Raji (cell line): ENCODE results near the gene WRNIP1.

Source experiments
- POLR2A ChIP-seq: IDR thresholded peaks from 2 replicates; pipeline ENCODE4 v1.6.1; 2011; ENCODE audit warnings: low read depth, low read length, control low read depth; ENCODE audit not compliant: insufficient read depth

The WRNIP1 gene

GRCh38 chr6:2733736-2734480 lies 31.3 kb upstream of the WRNIP1 start:
- TF ChIP-seq POLR2A, result no peak

GRCh38 chr6:2734488-2735166 lies 30.6 kb upstream of the WRNIP1 start:
- no peak for TF ChIP-seq POLR2A

GRCh38 chr6:2737885-2738284 lies 27.3 kb upstream of the WRNIP1 start:
- no peak for TF ChIP-seq POLR2A

- no peak for TF ChIP-seq POLR2A
Measured at GRCh38 chr6:2738373-2738979, 26.7 kb upstream of the WRNIP1 start.

GRCh38 chr6:2739335-2739734 lies 25.9 kb upstream of the WRNIP1 start:
- no peak for TF ChIP-seq POLR2A

- no peak for TF ChIP-seq POLR2A
Measured at GRCh38 chr6:2740581-2740980, 24.6 kb upstream of the WRNIP1 start.

GRCh38 chr6:2741756-2742155 lies 23.4 kb upstream of the WRNIP1 start:
- TF ChIP-seq POLR2A, result no peak

GRCh38 chr6:2743280-2744208 lies 21.6 kb upstream of the WRNIP1 start:
- TF ChIP-seq POLR2A, result no peak

GRCh38 chr6:2744209-2744771 lies 20.9 kb upstream of the WRNIP1 start:
- no peak for TF ChIP-seq POLR2A

- no peak for TF ChIP-seq POLR2A
Measured at GRCh38 chr6:2744778-2745177, 20.4 kb upstream of the WRNIP1 start.

GRCh38 chr6:2745246-2745645 lies 19.9 kb upstream of the WRNIP1 start:
- TF ChIP-seq POLR2A, result no peak

- no peak for TF ChIP-seq POLR2A
Measured at GRCh38 chr6:2746557-2747061, 18.6 kb upstream of the WRNIP1 start.

GRCh38 chr6:2748183-2748582 lies 17.0 kb upstream of the WRNIP1 start:
- TF ChIP-seq POLR2A, result no peak

GRCh38 chr6:2749969-2750600 lies 15.1 kb upstream of the WRNIP1 start:
- no peak for TF ChIP-seq POLR2A
